NCI-H1436 treated with DMSO at 0.1 percent for 48 hours (cell line): ENCODE results near the gene CTDNEP1.

Source experiments
- DNase-seq: peaks from one replicate; lab custom pipeline; 2025; lab: John Stamatoyannopoulos, UW

CTDNEP1 gene

GRCh38 chr17:7251661-7252175, at the start of gene CTDNEP1:
CTDNEP1 (minus strand) TSS chr17:7251734; CDS start chr17:7251296, 438 bp downstream.
- peak; percentile 90 for DNase-seq

GRCh38 chr17:7296189-7296861, 44.8 kb upstream of the CTDNEP1 start:
- no peak for DNase-seq

- DNase-seq = no peak
Observed at GRCh38 chr17:7295230-7296180, 44.0 kb upstream of the CTDNEP1 start.

GRCh38 chr17:7294614-7295153, 43.1 kb upstream of the CTDNEP1 start, which contains the start of gene YBX2:
YBX2 (minus strand) TSS chr17:7294639; CDS start chr17:7294500, 139 bp downstream.
- no peak for DNase-seq

GRCh38 chr17:7293816-7294613, 42.5 kb upstream of the CTDNEP1 start:
- no peak for DNase-seq

GRCh38 chr17:7293159-7293558, 41.6 kb upstream of the CTDNEP1 start:
- no peak for DNase-seq

- no peak for DNase-seq
Observed at GRCh38 chr17:7292729-7293128, 41.2 kb upstream of the CTDNEP1 start.

GRCh38 chr17:7292194-7292593, 40.7 kb upstream of the CTDNEP1 start:
- no peak for DNase-seq

GRCh38 chr17:7290685-7291084, 39.2 kb upstream of the CTDNEP1 start:
- no peak for DNase-seq

GRCh38 chr17:7290166-7290565, 38.6 kb upstream of the CTDNEP1 start:
- no peak for DNase-seq

- DNase-seq = no peak
Observed at GRCh38 chr17:7289256-7290032, 37.9 kb upstream of the CTDNEP1 start.

- no peak for DNase-seq
Observed at GRCh38 chr17:7285679-7286078, 34.1 kb upstream of the CTDNEP1 start.

GRCh38 chr17:7284911-7285310, 33.4 kb upstream of the CTDNEP1 start:
- no peak for DNase-seq

GRCh38 chr17:7283471-7284216, 32.1 kb upstream of the CTDNEP1 start:
- no peak for DNase-seq

- DNase-seq = no peak
Observed at GRCh38 chr17:7282752-7283321, 31.3 kb upstream of the CTDNEP1 start.

GRCh38 chr17:7281953-7282751, 30.6 kb upstream of the CTDNEP1 start:
- DNase-seq = no peak

GRCh38 chr17:7281074-7281952, 29.8 kb upstream of the CTDNEP1 start, which contains the start of gene SLC2A4:
SLC2A4 (plus strand) TSS chr17:7281718; CDS start chr17:7281935, 217 bp downstream.
- no peak for DNase-seq
